ENCODE results near the gene COMP. TPM values are rescaled to one million over a fixed set of nuclear protein-coding genes. Genes with fewer than 3 reads are reported as not detected.

Gene COMP
- total RNA-seq, 1 donor from 2014 or later: 0.12 TPM

DNA sequence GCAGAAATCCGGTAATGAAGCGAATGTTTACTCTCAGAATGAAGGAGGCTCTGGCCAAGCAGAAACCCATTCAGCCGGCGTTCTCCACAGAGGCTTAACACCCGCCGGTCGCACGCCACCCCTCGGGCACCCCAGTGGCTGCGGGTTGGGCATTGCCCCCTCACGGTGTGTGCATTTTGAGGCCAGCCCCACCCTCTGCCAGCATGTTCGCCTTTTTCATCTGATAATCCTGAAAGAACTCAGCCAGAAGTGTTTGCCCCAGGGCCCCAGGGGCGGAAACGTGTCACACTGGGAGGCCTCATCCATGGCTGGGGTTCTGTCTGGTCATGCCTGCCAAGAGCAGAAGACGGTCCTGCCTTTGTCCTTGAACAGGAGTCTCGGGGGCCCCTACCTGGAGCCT, 34.2 kb downstream of the COMP start:
- no peak for DNase-seq (ENCODE audit: extremely low spot score, unreplicated experiment)
- peaks cover 4% of the 10 kb centered on the region for H3K36me3 Mint-ChIP-seq
- no peaks in the 10 kb centered on the region for H3K27me3 Mint-ChIP-seq
- peak overlapping the region; percentile 46 for H3K27ac Mint-ChIP-seq
- H3K9me3 Mint-ChIP-seq: no peaks in the 10 kb centered on the region
- H3K4me1 Mint-ChIP-seq (ENCODE audit: unreplicated experiment): no peaks in the 10 kb centered on the region
- TF ChIP-seq, protein P1, sequence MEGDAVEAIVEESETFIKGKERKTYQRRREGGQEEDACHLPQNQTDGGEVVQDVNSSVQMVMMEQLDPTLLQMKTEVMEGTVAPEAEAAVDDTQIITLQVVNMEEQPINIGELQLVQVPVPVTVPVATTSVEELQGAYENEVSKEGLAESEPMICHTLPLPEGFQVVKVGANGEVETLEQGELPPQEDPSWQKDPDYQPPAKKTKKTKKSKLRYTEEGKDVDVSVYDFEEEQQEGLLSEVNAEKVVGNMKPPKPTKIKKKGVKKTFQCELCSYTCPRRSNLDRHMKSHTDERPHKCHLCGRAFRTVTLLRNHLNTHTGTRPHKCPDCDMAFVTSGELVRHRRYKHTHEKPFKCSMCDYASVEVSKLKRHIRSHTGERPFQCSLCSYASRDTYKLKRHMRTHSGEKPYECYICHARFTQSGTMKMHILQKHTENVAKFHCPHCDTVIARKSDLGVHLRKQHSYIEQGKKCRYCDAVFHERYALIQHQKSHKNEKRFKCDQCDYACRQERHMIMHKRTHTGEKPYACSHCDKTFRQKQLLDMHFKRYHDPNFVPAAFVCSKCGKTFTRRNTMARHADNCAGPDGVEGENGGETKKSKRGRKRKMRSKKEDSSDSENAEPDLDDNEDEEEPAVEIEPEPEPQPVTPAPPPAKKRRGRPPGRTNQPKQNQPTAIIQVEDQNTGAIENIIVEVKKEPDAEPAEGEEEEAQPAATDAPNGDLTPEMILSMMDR (conservative IDR thresholded peaks at IDR 0.05): no peak
- no peak overlapping the region for H3K4me3 Mint-ChIP-seq

DNA sequence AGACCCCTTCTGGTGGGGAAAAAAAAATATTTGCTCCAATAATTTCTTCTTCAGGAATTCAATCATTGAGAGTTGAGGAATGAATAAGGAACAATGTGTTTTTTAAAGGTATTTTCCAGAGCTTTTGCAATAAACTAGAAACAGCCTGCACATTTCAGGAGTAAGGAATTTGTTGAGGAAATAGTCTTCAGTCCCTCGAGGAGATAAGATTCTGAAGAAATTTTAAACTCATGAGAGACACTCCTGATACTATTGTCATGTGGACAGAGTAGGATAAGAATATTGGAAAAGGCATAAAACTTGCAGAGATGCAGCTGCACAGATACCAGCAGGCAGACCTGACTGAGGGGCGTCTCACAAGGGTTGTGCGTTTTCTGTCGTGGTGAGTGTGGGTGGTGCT, 36.6 kb downstream of the COMP start:
- H3K36me3 Mint-ChIP-seq: peaks cover 8% of the 10 kb centered on the region
- H3K4me3 Mint-ChIP-seq: no peak overlapping the region
- no peak overlapping the region for H3K27ac Mint-ChIP-seq
- TF ChIP-seq, protein P1 (conservative IDR thresholded peaks at IDR 0.05): no peak
- no peak for DNase-seq (ENCODE audit: extremely low spot score, unreplicated experiment)
- H3K9me3 Mint-ChIP-seq: no peaks in the 10 kb centered on the region
- peaks cover 4% of the 10 kb centered on the region for H3K4me1 Mint-ChIP-seq (ENCODE audit: unreplicated experiment)
- no peaks in the 10 kb centered on the region for H3K27me3 Mint-ChIP-seq

DNA sequence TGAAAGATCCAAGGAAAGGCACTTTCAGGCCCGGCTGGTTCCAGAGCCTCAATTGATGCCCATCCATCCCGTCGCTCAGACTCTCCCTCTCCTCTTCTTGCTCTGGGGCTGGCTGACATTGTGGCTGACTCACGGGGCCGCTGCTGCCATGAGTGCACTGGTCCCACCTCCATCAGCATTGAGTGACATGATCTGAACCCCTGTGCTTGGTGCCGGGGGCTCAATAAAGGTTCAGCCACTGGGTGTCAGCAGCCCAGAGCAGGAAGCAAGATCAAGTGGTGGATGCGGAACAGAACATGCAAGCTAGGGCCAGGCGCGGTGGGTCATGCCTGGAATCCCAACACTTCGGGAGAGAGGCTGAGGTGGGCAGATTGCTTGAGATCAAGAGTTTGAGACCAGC, 39.5 kb downstream of the COMP start:
- TF ChIP-seq, protein P1 (conservative IDR thresholded peaks at IDR 0.05): no peak
- H3K4me1 Mint-ChIP-seq (ENCODE audit: unreplicated experiment): peaks cover 5% of the 10 kb centered on the region
- no peaks in the 10 kb centered on the region for H3K9me3 Mint-ChIP-seq
- H3K4me3 Mint-ChIP-seq: no peak overlapping the region
- DNase-seq (ENCODE audit: extremely low spot score, unreplicated experiment): no peak
- H3K27ac Mint-ChIP-seq: no peak overlapping the region
- peaks cover 8% of the 10 kb centered on the region for H3K36me3 Mint-ChIP-seq
- H3K27me3 Mint-ChIP-seq: no peaks in the 10 kb centered on the region

DNA sequence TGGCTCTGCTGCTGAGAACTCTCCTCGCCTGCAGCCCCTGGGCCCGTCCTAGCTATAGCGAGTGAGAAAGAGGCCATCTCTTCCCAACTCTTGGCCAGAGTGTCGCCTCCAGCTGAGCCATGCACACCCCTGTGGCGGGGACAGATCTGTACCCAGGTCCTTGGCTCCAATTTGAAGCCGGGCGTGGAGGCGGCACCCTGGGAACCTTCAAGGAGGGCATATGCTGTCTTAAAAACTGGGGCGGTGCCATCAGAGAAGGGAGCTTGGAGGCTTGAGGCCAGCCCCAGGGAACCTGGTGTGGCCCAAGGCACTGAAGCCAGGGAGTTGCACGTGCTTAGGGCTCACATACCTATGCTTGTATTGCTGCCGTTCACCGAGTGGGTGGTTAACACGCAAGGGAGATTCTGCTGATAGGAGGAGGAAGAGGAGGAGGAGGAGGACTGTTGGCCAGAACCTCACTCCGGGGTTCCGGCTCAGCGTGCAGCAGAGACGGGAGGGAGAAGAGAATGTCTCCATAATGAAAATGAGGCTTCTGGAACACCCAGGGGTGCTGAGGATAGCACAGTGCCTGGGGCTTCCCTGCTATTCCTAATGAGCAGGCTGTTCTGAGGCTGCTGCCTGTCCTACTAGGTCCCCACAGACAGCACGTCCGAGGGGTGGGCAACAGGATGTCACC, 40.7 kb downstream of the COMP start:
- H3K27me3 Mint-ChIP-seq: no peaks in the 10 kb centered on the region
- TF ChIP-seq, protein P1 (conservative IDR thresholded peaks at IDR 0.05): no peak
- no peak for DNase-seq (ENCODE audit: extremely low spot score, unreplicated experiment)
- H3K9me3 Mint-ChIP-seq: no peaks in the 10 kb centered on the region
- peaks cover 8% of the 10 kb centered on the region for H3K4me1 Mint-ChIP-seq (ENCODE audit: unreplicated experiment)
- H3K27ac Mint-ChIP-seq: no peak overlapping the region
- peaks cover 8% of the 10 kb centered on the region for H3K36me3 Mint-ChIP-seq
- no peak overlapping the region for H3K4me3 Mint-ChIP-seq

DNA sequence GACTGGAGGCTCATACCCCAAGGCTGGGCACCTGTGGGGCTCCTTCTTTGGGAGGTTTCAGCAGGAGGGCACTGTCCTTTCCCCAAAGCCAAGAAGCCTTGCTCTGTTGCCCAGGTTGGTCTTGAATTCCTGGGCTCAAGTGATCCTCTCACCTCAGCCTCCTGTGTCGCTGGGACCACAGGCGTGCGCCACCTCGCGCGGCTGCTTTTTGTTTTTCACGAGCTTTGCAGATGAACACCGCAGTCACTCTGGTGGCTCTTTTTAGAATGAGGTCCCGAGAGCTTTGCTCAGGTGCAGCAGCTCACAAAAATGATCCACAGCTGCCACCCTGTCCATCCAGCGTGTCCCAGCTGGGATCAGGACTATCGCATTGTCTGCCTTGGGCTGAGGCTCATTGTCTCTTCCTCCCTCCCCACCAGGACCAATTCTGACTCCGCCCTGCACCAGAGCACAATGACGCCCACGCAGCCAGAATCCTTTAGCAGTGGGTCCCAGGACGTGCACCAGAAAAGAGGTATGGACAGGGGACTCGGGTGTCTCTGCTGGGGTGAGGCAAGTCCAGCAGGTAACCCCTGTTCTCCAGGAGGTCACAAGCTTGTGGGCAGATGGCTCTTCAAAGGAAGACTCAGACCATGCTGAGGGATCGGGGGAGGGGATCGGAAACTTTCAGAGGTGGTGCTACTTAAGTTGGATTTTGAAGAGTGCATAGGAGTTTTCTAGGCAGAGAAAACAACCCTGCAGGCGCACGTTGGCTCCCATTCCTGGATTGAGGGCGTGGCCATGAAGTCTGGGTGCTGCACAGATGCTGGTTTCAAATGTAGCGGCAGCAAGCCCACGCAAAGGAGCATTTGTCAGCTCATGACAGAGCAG, 41.5 kb downstream of the COMP start:
- TF ChIP-seq, protein P1 (conservative IDR thresholded peaks at IDR 0.05): no peak
- peaks cover 8% of the 10 kb centered on the region for H3K4me1 Mint-ChIP-seq (ENCODE audit: unreplicated experiment)
- peaks cover 8% of the 10 kb centered on the region for H3K36me3 Mint-ChIP-seq
- DNase-seq (ENCODE audit: extremely low spot score, unreplicated experiment): no peak
- H3K27ac Mint-ChIP-seq: no peak overlapping the region
- H3K9me3 Mint-ChIP-seq: no peaks in the 10 kb centered on the region
- no peak overlapping the region for H3K4me3 Mint-ChIP-seq
- no peaks in the 10 kb centered on the region for H3K27me3 Mint-ChIP-seq

Data from type B pancreatic cell (in vitro differentiated cells).